GM19099 (cell line): Measurements from ENCODE around the gene CACNA2D1.

Source experiments
- POLR2A ChIP-seq: IDR thresholded peaks from 3 replicates; pipeline ENCODE4 v1.6.1; 2011; ENCODE audit warnings: low read depth; ENCODE audit not compliant: insufficient read length; ENCODE audit errors: extremely low read depth

Gene CACNA2D1

DNA sequence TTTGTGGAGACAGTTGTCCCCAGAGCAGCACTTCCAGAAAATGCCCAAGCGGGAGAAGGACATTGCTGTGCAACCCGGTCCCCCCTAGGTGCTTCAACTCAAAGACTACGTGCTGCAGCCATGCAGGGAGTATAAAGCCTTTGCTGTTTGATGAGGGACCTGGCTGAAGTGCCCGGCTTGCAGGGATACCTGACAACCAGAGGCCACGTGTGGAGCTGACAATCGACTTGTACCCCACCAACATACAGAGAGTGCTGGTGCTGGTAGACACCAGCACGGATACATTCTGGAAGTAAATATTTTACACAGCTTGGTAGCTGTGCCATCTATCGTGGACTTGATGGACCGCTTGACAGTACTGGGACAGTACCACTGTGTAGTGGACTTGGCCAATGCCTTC, 240.6 kb downstream of the CACNA2D1 start:
- no peak for TF ChIP-seq POLR2A

DNA sequence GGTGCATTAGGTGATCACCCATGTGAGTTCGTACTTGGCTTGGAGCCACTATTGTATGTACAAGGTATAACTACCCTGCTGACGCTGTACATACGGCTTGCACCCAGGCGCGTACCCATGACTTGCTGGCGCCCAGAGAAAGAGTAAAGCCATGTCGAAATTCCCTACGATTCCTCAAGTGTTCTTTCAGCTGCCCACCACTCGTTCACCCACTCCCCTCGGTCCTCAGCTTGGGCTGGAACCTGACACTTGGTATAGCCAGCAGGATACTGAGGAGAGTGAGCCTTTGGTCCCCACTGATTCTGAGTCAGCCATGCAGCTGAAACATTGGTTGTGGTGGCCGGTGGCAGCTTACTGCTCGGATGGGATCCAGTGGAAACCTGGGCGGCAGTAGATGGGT, 241.5 kb downstream of the CACNA2D1 start:
- no peak for TF ChIP-seq POLR2A

DNA sequence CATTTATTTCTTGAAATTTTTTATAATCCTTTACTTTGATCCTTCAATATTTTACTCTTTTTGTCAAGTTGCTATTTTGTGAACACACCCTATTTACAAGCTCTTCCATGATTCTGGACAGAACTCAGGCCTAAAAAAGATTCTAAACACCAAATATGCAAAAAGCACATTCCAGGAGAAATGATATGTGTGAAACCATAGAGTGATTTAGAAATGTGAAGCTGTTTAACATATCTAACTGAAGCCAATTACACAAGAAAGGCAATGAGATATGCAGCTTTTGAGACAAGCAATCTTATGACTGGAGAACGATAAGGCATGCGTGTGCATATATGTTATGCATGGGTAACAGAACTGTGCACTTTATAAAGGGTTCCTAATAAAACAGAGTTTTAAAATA, 243.0 kb downstream of the CACNA2D1 start:
- TF ChIP-seq POLR2A = no peak

DNA sequence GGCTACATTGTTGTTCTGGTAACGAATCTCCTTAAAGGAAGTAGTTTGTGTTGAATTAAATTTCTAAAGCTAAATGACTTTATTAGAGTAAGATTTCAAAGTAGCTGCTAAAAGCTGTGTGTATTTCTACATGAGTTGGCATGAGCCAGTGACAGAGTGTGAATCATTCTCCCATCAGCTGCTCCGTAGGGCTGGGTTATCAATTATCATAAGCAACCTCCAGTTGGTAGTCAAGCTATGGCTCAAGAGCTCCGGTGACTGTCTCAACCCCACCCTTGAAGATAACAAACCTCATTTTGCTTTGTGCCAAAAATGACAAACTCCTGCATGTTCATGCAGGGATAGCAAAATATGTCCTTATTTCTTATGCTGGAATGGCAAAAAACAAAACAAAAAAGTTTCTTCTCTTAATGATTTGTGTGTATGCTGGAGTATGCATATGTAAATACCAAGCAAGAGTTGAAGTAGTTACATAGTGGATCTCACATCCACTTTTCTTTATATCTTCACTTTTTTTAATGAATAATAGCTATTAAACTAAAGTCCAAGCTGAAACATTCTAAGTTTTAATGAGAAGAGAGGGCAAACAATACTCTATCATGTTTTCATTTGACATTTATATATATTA, 249.4 kb downstream of the CACNA2D1 start:
- no peak for TF ChIP-seq POLR2A

DNA sequence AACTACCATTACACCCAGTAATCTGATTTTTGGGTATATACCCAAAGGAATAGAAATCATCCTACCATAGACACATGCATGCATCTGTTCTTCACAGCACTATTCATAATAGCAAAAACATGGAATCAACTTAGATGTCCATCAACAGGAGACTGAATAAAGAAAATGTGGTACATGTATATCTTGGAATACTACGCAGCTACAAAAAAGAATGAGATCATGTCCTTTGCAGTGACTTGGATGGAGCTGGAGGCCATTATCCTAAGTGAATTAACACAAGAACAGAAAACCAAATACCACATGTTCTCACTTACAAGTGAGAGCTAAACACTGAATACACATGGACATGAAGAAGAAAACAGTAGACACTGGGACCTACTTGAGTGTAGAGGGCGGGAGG, 254.9 kb downstream of the CACNA2D1 start:
- TF ChIP-seq POLR2A = no peak

DNA sequence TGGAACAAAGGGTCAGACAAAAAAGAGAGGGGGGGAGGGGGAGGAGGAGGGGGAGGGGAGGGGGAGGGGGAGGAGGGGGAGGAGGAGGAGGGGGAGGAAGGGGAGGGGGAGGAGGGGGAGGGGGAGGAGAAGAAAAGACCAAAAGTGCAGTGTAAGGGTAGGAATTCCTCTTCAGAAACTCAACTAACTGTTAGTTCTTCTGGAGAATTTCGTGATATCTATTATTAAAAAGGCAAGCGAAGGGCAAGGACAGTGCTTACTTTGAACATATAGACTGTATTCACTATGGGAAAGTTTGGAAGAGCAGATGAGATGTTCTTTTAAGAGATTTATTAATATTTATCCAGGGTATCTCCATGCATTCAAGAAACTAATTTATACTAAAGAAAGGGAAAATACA, 258.1 kb downstream of the CACNA2D1 start:
- TF ChIP-seq POLR2A = no peak

DNA sequence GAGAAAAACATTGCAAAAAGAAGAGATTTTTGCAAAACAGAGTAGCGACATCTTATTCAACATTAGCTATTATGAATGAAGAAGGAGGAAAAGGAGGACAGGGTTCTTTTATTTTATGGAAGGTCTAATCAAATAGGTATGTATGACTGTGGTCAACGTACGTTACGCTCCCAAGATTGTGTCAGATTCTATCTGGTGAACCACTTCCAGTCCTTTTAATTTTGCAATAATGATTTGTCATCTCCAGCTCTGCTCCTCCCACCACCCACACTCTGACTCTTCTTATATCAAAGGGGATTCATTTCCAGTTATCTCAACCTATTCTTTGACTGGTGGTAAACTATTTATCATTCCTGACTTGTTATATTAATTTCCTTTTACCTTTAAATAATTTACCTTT, 259.9 kb downstream of the CACNA2D1 start:
- TF ChIP-seq POLR2A = no peak

DNA sequence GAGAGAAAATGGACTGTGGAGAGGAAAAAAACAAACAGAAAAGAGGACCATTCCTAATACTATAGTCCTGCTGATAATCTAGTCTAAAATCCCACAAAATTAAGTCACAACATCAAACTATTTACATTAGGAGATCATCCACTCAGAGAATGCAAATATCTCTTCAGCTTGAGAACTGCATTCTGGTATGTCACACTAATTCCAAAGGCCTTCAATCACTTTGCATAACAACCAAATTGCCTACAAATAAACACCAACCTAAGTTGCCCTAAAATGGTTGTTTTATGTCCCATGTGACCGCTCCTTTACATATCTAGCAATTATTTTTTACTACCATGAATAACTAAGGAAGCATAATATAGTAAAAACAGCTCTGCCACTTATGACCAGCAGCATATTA, 264.3 kb downstream of the CACNA2D1 start:
- TF ChIP-seq POLR2A = no peak

DNA sequence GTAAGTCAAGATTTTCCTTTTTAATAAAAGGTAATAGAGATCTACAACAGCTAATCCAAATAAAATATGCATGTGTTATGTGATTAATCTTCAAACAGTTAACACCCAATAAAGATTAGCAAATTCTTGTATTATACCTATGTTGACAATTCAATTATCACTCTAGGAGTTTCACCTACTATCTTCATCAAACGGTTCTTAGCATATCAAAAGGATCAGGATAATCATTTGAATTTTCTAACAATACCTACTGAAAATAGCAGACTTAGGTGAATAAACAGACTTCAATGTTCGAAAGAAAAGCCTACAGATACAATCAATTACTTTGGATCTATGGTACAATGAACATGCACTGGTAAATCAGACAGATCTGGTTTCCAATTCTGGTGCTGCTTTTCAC, 268.3 kb downstream of the CACNA2D1 start:
- no peak for TF ChIP-seq POLR2A

DNA sequence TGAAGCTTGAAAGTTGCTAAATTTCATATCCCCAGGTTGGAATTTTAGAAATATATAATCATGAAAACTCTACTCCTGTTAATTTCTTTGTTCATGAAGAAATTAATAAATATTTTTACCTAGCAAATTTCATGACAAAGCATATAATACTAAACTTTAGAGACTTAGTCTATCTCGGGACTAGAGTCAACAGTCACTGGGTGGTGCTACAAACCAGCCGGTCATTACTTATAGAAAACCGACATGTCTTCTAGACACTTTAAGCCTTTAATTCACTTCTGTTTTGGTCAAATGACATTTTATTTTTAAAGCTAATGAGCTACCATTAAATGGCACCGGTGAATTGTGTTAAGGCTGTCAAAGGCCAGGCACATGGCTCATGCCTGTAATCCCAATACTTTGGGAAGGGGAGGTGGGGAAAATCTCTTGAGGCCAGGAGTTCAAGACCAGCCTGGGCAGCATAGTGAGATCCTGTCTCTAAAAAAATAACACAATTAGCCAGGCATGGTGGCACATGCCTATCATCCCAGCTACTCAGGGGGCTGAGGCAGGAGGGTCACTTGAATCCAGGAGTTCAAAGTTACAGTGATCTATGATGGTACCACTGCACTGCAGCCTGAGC, 270.1 kb downstream of the CACNA2D1 start:
- TF ChIP-seq POLR2A = no peak

DNA sequence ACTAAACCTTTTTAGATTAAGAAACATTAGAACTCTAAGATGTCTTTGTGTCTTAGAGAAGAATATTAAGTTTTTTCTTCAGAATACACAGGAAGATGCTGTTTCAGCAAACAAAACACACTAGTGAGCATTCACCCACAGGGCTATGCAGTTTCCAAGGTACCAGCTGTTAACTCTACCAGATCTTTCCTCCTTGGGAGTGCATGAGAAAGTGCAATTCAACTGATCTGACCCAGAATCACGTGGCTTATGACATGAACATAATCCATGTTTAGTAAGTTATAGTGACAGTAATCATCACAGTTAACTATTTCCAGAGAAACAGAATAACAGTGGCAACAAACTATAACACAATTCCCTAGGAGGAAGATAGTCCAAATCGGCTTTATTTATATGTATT, 270.7 kb downstream of the CACNA2D1 start:
- TF ChIP-seq POLR2A = no peak

DNA sequence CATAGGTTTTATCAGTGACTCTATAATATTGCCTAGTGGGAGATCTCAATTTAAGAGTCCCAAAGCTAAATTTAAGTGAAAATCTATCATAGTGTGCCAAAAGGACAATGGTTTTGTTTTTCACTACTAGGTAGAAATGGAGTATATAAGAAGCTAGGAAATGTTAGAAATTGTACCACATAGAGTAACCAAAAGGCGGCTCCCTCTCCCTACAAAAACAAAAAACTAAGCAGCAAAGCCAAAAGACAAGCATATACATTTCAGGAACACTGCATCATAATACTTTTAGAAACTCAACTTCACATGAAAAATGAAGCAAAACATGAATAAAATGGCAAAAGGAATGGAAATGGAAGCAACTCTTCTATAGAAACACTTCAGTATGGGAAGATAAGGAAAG, 271.6 kb downstream of the CACNA2D1 start:
- no peak for TF ChIP-seq POLR2A

DNA sequence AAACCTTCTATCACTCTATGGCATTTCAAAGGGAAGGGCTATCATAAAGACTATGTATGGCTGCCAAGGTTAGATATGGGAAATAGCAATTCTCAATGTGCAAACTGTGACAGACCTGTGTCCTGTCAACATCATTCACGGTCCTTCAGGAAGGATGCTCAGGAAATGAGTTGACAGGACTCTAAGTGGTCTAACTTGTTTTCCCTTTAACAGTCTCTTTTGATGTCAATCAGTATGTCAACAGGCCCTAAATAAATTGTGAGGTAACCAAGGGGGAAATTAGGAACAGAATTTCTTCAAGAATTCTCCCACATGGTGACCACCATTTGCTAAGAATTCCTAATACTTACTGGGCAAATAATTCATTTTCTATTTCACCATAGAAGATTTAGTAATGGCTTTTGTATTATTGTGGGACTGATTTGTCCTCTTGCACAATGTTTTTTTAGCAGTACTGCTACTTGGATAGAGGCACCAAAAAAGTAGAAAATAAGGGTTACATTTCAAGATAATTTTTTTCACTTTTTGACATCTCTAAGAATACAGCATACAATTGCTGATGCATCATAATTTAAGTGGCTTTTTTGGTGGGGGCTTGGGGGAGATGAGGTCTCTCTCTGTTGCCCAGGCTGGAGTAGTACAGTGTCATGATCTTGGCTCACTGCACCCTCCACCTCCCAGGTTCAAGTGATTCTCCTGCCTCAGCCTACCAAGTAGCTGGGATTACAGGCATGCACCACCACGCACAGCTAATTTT, 275.8 kb downstream of the CACNA2D1 start:
- TF ChIP-seq POLR2A = no peak

DNA sequence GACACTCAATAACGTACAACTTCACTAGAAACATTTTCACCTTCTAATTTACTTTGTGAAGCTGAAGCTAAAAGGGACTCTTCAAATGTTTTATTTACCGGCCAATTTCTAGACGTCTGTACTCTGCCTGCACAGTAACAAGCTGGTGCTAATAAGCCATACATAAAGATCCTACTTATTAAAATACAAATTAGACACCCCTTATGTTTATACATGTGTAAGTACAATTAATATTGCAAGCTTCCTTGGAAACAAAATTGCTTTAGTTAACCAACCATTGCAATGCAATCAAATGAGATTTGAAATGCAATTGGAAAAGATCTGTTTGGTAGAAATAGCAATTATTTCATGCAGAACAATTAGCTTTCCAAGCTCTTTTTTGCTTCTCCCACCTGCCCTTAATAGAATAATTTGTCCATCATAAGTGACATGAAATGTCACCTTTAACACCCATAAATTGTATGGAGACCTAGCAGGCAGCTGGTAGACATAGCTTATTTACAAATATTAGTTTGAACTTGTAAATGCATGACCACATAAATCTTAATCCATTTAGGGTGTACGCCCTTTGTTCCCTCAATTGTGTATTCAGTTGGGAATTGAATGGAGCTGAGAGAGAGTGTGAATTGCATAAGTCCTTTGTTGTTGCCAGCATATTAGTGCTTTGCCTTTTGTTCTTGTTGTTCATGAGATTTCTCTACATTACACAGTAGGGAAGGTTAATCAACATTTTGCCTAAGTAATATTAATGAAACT, 277.1 kb downstream of the CACNA2D1 start:
- TF ChIP-seq POLR2A = no peak

DNA sequence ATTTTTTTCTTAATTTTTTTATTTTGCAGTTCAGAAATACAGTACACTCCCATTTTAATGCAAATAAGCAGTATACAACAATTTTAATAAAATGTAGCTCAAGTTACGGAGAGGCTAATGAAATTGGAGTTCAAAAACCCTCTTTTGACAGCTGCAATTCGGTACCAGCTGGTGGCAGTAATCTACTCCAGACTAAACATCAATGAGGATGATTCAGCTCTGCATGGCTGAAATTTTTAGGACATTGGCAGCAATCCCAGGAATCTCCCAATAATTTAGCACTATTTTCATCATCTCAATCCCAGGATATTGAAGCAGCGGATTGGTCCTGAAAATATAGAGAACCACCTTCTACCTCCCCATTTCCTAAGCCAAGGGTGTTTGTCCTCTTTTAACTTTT, 278.8 kb downstream of the CACNA2D1 start:
- TF ChIP-seq POLR2A = no peak
